Skeletal muscle satellite cell (primary cell): ENCODE data around the gene MIPEP.
"Not testable (repeated sequence)": the region's sequence is repeated elsewhere in the genome, so short reads cannot be mapped to it uniquely, and the experiment has no call there.

Experiments
- H3K27me3 ChIP-seq: 2 replicates; pipeline ENCODE4 v1.7.0; 2013; ENCODE audit warnings: low read length; ENCODE audit not compliant: control insufficient read depth, insufficient read depth
- H3K36me3 ChIP-seq: 2 replicates; pipeline ENCODE4 v1.7.0; 2013; ENCODE audit warnings: mild to moderate bottlenecking, control low read depth, low read length; ENCODE audit not compliant: insufficient read depth
- H3K4me1 ChIP-seq: 2 replicates; pipeline ENCODE4 v1.7.0; 2013; ENCODE audit warnings: low read length; ENCODE audit not compliant: control insufficient read depth, insufficient read depth
- H3K4me2 ChIP-seq: 2 replicates; pipeline ENCODE4 v1.7.0; 2013; ENCODE audit warnings: mild to moderate bottlenecking, low read length
- H3K4me3 ChIP-seq: 2 replicates; pipeline ENCODE4 v1.7.0; 2013; ENCODE audit warnings: low read length
- H3K9ac ChIP-seq: 2 replicates; pipeline ENCODE4 v1.7.0; 2013; ENCODE audit warnings: mild to moderate bottlenecking, low read depth, low read length, moderate library complexity
- H3K9me3 ChIP-seq: replicated peaks from 2 replicates; pipeline ENCODE4 v1.7.0; 2013; ENCODE audit warnings: mild to moderate bottlenecking, control low read depth, low read length

Gene MIPEP

DNA sequence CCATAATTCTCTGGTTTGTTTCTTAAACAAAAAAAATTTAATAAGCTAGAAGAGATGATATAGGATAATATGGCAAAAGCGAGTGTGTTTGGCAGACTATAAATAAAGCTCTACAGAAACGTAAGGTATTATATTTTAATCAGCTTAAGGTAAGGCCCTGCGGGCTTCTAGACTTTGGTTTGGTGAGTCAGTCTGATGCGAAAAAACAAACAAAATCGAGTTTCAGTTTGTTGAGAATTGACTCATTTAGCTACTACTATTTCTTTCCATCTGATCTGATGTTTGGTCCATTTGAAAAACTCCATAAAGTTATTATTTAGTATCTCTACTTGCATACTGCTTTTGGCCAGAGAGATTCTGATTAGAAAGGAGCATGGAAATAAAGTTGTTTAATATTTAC lies 138.0 kb downstream of the MIPEP start:
- Histone ChIP-seq H3K4me2 (no peak overlapping the region), H3K36me3 (no peaks in the 10 kb centered on the region), H3K4me3 (no peak overlapping the region), H3K9me3 (no peaks in the 10 kb centered on the region), H3K27me3 (no peaks in the 10 kb centered on the region), H3K9ac (no peak overlapping the region), H3K4me1 (peaks cover 39% of the 10 kb centered on the region)

DNA sequence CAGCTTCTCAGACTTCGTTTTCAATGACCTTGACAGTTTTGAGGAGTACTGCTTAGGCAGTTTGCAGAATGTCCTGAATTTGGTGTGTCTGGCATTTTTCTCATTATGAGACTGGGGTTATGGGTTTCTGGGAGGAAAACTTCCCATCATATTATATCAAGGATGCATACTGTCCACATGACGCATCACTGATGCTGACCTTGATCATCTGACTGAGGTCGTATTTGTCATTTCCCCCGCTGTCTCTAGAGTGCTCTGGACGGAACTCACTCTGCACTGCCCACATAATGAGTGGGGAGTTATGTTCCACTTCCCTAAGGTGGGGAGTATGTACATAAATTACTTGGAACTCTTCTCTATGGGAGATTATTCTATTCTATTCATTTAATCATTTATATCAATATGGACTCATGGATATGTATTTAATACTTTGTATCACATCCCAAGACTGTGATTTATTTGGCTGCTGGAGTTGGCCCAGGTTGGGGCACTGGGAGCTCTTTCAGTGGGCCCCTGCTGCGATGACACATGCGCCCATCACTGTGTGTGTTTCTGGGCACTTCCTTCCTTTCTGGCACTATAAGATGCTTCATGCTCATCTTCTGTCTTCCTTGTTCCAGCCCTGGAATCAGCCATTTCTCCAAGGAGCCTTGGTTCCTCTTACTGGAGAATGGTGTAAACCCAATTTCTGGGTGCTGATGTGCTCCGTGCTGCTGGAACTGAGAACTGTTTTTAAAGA lies 138.6 kb downstream of the MIPEP start:
- no peaks in the 10 kb centered on the region for H3K36me3 ChIP-seq
- H3K4me3 ChIP-seq: no peak overlapping the region
- H3K9ac ChIP-seq: peak overlapping the region; percentile 34
- H3K4me1 ChIP-seq: peaks cover 39% of the 10 kb centered on the region
- no peaks in the 10 kb centered on the region for H3K27me3 ChIP-seq
- H3K9me3 ChIP-seq: no peaks in the 10 kb centered on the region
- peak overlapping the region; percentile 22 for H3K4me2 ChIP-seq

DNA sequence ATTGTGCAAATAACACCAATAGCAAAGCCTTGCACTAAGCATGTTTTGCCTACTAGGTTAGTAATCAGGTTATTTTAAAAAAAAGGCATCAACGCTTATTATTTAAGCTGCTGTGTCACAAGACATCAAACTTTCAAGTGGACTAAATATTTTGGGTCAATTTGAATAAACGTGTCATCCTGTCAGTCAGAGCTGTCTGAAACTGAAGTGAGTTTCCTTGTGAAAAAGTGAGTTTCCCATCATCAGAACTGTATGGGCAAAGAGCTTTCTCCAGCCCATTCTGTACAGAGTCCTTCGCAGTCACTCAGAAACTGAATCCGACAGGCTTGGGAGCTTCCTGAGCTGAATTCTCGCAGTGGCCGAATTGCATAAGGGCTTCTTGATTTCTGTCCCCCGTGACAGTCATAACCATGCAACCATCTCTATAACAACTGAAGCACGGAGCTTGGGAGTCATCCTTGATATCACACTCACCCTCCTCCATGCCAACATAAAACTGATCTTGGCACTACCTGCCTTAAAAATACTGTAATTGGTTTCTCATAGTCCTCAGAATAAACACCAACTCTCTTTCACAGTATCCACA lies 139.8 kb downstream of the MIPEP start:
- Histone ChIP-seq H3K4me3 (no peak overlapping the region), H3K4me1 (peaks cover 45% of the 10 kb centered on the region), H3K9me3 (no peaks in the 10 kb centered on the region)

DNA sequence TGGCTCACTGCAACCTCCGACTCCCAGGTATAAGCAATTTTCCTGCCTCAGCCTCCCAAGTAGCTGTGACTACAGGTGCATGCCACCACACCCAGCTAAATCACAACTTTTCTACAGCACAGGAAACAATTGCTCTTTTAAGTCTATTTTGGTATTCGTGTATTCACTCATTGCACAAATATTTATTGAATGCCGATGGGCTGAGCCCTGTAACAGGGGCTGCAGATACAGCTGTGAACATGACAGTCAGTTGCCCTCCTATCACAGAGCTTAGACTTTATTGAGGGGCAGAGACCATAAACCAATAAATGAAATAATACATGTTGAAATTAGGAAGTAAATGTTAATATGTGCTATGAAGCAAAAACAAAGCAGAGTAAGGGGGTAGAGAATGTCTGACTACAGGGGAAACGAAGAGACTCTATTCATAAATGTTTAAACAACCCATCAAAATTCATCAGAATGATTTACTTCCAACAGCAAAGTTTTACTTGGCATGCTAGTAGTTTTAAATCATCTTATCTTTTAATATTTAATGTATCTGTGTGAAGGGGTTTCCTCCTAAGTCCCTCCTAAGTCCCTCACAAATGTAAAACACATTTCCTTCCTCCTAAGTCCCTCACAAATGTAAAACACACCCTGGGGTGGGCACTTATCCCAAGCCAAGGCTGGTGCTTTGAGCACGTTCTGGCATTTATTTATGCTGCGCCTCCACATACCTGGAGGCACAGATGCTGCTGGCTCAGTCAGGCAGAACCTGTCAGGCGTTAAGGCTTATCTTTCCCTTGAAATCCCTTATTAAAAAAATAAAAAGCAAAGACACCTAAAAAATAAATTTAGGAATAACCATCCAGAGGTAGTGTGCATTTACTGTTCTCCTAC lies 140.8 kb downstream of the MIPEP start:
- Histone ChIP-seq H3K4me3 (no peak overlapping the region), H3K4me1 (peaks cover 38% of the 10 kb centered on the region), H3K4me2 (no peak overlapping the region), H3K36me3 (no peaks in the 10 kb centered on the region), H3K9ac (no peak overlapping the region), H3K9me3 (no peaks in the 10 kb centered on the region), H3K27me3 (no peaks in the 10 kb centered on the region)

More for the DNA sequence above, 139.8 kb downstream of the MIPEP start:
- Histone ChIP-seq H3K27me3 (no peaks in the 10 kb centered on the region), H3K9ac (no peak overlapping the region), H3K36me3 (no peaks in the 10 kb centered on the region), H3K4me2 (no peak overlapping the region)

DNA sequence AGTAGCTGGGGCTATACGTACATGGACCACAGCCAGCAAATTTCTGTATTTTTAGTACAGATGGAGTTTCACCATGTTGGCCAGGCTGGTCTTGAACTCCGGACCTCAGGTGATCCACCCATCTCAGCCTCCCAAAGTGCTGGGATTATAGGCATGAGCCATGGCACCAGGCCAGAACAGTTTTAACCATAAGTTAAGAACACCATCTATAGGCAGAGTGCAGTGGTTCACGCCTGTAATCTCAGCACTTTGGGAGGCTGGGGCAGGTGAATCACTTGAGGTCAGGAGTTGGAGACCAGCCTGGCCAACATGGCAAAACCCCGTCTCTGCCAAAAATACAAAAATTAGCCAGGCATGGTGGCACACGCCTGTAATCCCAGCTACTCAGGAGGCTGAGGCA lies 143.1 kb downstream of the MIPEP start:
- H3K36me3 ChIP-seq, H3K9ac ChIP-seq, H3K9me3 ChIP-seq, H3K4me3 ChIP-seq, H3K27me3 ChIP-seq, H3K4me2 ChIP-seq: not testable (repeated sequence)
- peaks cover 19% of the 10 kb centered on the region for H3K4me1 ChIP-seq

DNA sequence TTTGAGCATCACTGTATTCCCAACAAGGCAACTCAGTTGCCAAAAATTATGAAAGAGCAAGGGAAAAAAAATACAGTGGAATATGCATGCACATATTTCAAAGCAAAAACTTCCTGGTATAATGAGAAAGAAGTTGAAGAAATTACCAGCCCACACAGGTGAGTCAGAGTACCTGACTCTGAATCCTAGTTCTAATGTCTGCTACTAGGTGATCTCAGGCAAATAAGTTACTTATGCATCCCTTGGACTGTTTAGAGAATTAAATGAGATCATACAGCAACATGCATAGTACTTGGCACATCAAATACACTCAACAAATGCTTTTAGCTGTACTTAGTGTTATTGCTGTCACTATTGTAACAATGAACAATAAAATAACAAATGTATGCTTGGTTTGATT lies 144.9 kb downstream of the MIPEP start:
- Histone ChIP-seq H3K9ac (no peak overlapping the region), H3K4me3 (no peak overlapping the region), H3K9me3 (no peaks in the 10 kb centered on the region), H3K27me3 (no peaks in the 10 kb centered on the region), H3K4me1 (peaks cover 7% of the 10 kb centered on the region), H3K4me2 (no peak overlapping the region), H3K36me3 (no peaks in the 10 kb centered on the region)

DNA sequence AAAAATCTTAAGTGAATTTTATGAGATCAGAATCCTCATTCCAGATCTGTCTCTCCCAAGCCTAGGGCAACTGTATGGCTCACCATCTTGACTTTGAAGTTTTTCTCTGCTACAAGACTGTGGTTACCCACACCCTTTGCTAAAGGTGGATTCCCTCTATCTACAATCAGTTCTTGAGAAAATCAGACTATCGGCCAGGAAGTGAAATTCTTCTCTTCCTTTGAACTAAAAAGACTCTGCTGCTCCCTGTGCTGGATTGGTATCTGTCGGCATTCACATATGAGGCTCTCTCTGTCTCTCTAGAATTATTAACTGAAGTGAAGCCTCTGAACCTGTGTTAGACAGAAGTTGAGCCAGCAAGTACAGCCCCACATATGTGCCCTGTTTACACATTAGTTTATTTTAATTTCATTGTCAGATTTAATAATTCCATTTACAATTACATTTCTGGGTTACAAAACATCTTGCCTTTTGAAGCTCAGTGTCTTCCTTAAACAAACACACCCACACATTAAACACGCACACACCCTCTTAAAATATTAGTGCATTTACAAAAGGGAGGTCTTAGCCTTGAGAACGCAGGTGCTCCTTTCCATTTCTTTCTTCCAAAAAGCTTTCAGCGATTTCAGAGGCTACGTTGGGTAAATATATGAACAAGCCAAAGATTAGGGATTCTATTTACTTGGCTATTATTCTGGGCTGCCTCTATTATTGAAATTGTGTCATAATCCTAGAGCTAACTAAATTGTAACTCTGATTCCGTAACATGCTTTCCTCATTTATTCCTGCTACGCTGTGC lies 145.7 kb downstream of the MIPEP start:
- no peaks in the 10 kb centered on the region for H3K9me3 ChIP-seq
- no peak overlapping the region for H3K4me3 ChIP-seq
- peaks cover 7% of the 10 kb centered on the region for H3K4me1 ChIP-seq
- no peaks in the 10 kb centered on the region for H3K27me3 ChIP-seq
- no peak overlapping the region for H3K4me2 ChIP-seq
- no peak overlapping the region for H3K9ac ChIP-seq
- H3K36me3 ChIP-seq: no peaks in the 10 kb centered on the region

DNA sequence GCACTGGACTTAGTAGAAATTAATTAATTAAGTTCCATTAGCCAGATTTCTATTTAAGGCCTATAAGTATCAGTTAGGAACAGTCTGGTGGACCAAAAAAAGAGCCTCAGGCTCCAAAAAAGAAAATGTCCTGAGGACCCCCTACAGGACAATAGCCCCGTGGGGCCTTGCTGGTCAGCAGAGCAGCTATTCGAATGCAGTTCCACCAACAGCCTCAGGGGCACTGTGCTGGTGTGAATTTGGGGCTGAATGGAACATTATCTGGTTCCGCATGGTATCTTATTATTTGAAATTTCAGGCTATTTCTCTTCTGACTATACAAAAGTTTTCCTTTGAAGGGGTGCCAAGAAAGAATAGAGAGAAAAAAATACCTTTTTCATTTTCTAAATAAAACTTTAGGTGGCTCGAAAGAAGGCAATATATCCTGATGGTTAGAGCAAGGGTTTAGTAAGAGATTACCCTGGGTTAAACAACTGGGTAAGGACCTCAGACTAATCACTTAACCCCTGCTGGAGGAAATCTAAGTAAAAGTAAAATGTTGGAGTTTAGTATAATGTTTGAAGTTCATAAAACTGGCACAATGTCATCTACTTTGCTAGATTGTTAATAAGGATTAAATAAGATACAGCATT lies 147.2 kb downstream of the MIPEP start:
- Histone ChIP-seq H3K9ac (no peak overlapping the region), H3K4me2 (no peak overlapping the region), H3K4me3 (no peak overlapping the region), H3K9me3 (no peaks in the 10 kb centered on the region), H3K27me3 (no peaks in the 10 kb centered on the region), H3K36me3 (no peaks in the 10 kb centered on the region), H3K4me1 (peaks cover 7% of the 10 kb centered on the region)

DNA sequence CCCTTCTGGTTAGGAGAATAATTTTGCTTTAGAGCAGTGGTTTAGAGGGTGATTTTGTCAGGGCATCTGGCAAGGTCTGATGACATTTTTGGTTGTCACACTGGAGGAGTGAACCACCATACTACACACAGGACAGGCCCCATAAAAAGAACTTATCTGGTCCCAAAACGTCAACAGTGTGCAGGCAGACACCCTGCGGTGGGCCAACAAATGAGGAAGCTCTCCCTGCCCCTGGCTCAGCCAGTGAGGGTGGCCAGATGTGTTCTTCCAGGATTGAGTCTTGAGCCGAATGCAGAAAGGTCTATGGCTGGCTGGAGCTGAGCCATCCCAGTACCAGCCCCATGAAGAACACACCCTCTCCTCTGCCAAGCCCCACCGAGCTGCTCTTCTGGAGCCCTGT lies 149.2 kb downstream of the MIPEP start:
- Histone ChIP-seq H3K4me3 (no peak overlapping the region), H3K36me3 (no peaks in the 10 kb centered on the region), H3K9ac (no peak overlapping the region), H3K27me3 (no peaks in the 10 kb centered on the region), H3K4me2 (no peak overlapping the region), H3K4me1 (peaks cover 7% of the 10 kb centered on the region), H3K9me3 (no peaks in the 10 kb centered on the region)

DNA sequence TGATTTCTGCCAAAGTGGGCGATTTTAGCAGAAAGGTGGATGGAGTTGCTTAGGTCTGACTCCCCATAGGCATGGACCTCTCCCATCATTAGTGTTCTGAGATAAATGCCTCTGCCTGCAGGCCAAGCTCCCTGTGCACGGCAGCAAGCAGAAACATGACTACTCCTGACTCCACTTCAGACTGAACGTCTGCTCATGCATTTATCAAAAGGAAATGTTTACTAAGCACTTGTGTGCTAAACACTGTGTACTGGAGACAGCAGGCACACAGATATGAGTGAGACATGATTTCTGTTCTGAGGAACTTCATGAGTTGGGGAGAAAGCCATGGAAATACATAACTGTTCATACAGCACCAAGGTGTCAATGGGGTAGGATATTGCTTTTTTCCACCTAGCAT lies 149.6 kb downstream of the MIPEP start:
- Histone ChIP-seq H3K9ac (no peak overlapping the region), H3K36me3 (no peaks in the 10 kb centered on the region), H3K4me3 (no peak overlapping the region), H3K4me2 (no peak overlapping the region), H3K4me1 (peaks cover 3% of the 10 kb centered on the region), H3K27me3 (no peaks in the 10 kb centered on the region), H3K9me3 (no peaks in the 10 kb centered on the region)

DNA sequence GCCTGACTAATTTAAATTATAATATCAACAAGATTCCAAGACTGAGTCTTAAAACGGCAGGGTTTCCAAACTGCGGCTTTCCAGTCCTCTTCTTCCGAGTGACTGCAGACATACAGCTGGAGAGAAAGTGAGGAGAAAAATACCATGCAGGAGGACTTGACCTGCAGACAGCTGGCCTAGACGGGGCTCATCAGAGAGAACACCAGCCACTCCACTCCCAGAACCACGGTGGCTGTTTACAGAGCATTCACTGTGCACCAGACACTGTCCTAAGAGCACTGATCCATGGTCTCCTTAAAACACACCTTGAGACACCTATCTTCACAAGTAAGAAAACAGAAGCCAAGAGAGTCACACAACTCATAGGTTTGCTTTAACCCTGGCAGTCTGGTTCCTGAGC lies 152.7 kb downstream of the MIPEP start:
- no peaks in the 10 kb centered on the region for H3K27me3 ChIP-seq
- H3K4me3 ChIP-seq: no peak overlapping the region
- H3K36me3 ChIP-seq: no peaks in the 10 kb centered on the region
- no peaks in the 10 kb centered on the region for H3K4me1 ChIP-seq
- H3K9me3 ChIP-seq: no peaks in the 10 kb centered on the region
- H3K4me2 ChIP-seq: no peak overlapping the region
- H3K9ac ChIP-seq: no peak overlapping the region
